GM10248 (cell line): ENCODE data around the gene KRT36.

Source experiments
- CTCF ChIA-PET: fragments of 300-600 bp; sonication (Branson Sonifier 250); formaldehyde crosslinking; extraction: SDS; loops from one replicate; lab custom pipeline; 2021; ENCODE audit warnings: antibody characterized with exemption; lab: Yijun Ruan, JAX
- POLR2A ChIA-PET: fragments of 350-650 bp; sonication (Branson Sonifier 250); formaldehyde crosslinking; extraction: SDS; loops from one replicate; lab custom pipeline; 2020; ENCODE audit warnings: antibody characterized with exemption; lab: Yijun Ruan, JAX
- DNase-seq: peaks from one replicate; pipeline ENCODE4 v3.0.0; 2012; ENCODE audit errors: extremely low spot score
- CTCF ChIP-seq: IDR thresholded peaks from 2 replicates; pipeline ENCODE4 v1.5.1; 2012; ENCODE audit warnings: mild to moderate bottlenecking, low read depth; ENCODE audit errors: extremely low read depth, missing control alignments, control extremely low read depth

Gene KRT36

GRCh38 chr17:41444186-41444585 lies 45.5 kb downstream of the KRT36 start:
- CTCF ChIA-PET, result interaction anchor here (1.3 to 1.4 kb wide), 2 partner anchors 8 to 21 kb away, joined by 3 to 5 read pairs; no protein-coding TSS in a partner anchor
- DNase-seq, result no peak
- POLR2A ChIA-PET, result no interaction called here
- no peak for TF ChIP-seq CTCF

GRCh38 chr17:41442739-41443138 lies 47.0 kb downstream of the KRT36 start:
- TF ChIP-seq CTCF, result no peak
- DNase-seq, result no peak
- ChIA-PET CTCF (no interaction called here), POLR2A (no interaction called here)

GRCh38 chr17:41440531-41441033 lies 49.1 kb downstream of the KRT36 start, which contains the start of gene KRT38:
TSS of gene KRT38 (minus strand) at chr17:41440983. CDS start at chr17:41440921, 62 bp downstream.
- TF ChIP-seq CTCF, result no peak
- ChIA-PET CTCF (no interaction called here), POLR2A (no interaction called here)
- no peak for DNase-seq

GRCh38 chr17:41439375-41439774 lies 50.3 kb downstream of the KRT36 start:
- CTCF ChIA-PET, result no interaction called here
- POLR2A ChIA-PET, result no interaction called here
- TF ChIP-seq CTCF, result no peak
- no peak for DNase-seq

- CTCF ChIA-PET, result no interaction called here
- no peak for DNase-seq
- TF ChIP-seq CTCF, result no peak
- POLR2A ChIA-PET, result no interaction called here
Measured at GRCh38 chr17:41437769-41438168, 51.9 kb downstream of the KRT36 start.

GRCh38 chr17:41437254-41437653 lies 52.5 kb downstream of the KRT36 start:
- CTCF ChIA-PET, result no interaction called here
- POLR2A ChIA-PET, result no interaction called here
- TF ChIP-seq CTCF, result no peak
- DNase-seq, result no peak
